ENCODE results near the gene RALBP1. TPM values are rescaled to one million over a fixed set of nuclear protein-coding genes. Genes with fewer than 3 reads are reported as not detected.
A peak's percentile ranks its signal among the peaks of the same experiment; 100 is the strongest.

Gene RALBP1
- polyA plus RNA-seq, 1 donor (not counting 4 experiments of a cell fraction or from before 2014, with no cell fraction given) = 47.6 TPM

GRCh38 chr18:9516437-9517064, 41.2 kb downstream of the RALBP1 start:
- Histone ChIP-seq H4K20me1 (ENCODE audit: control insufficient read depth, extremely low read depth, insufficient read depth, low read length) (no peaks in the 10 kb centered on the region), H3K36me3 (ENCODE audit: control insufficient read depth in 2 of 2, extremely low read depth in 1 of 2, insufficient read depth in 2 of 2, low read length in 2 of 2) (peaks cover 2 to 9% of the 10 kb centered on the region in 2 experiments), H3K79me2 (ENCODE audit: control insufficient read depth, insufficient read depth, low read length) (peaks cover 6% of the 10 kb centered on the region), H3K27me3 (ENCODE audit: control insufficient read depth, extremely low read depth, insufficient read depth, low read length) (no peaks in the 10 kb centered on the region), H3K9me1 (ENCODE audit: control insufficient read depth, extremely low read depth, insufficient read depth, low read length) (no peaks in the 10 kb centered on the region), H2AFZ (ENCODE audit: control insufficient read depth, low read length) (no peak overlapping the region), H3K4me3 (ENCODE audit: control insufficient read depth in 2 of 3, extremely low read depth in 1 of 3, insufficient read depth in 2 of 3, low read depth in 1 of 3, low read length in 3 of 3) (no peak overlapping the region), H3K9me3 (ENCODE audit: control insufficient read depth, low read depth, low read length) (no peaks in the 10 kb centered on the region), H3K27ac (ENCODE audit: control insufficient read depth, insufficient read depth, low read length) (no peak overlapping the region), H3K4me2 (ENCODE audit: control insufficient read depth, extremely low read depth, insufficient read depth, low read depth, low read length) (no peak overlapping the region), H3K9ac (ENCODE audit: control insufficient read depth, extremely low read depth, insufficient read depth, low read length) (no peak overlapping the region), H3K4me1 (ENCODE audit: control insufficient read depth, extremely low read depth, insufficient read depth, low read length) (peaks cover 6% of the 10 kb centered on the region)
- no peak for TF ChIP-seq EZH2 (IDR thresholded peaks at IDR 0.05; ENCODE audit: low read length)
- TF ChIP-seq, protein P1, sequence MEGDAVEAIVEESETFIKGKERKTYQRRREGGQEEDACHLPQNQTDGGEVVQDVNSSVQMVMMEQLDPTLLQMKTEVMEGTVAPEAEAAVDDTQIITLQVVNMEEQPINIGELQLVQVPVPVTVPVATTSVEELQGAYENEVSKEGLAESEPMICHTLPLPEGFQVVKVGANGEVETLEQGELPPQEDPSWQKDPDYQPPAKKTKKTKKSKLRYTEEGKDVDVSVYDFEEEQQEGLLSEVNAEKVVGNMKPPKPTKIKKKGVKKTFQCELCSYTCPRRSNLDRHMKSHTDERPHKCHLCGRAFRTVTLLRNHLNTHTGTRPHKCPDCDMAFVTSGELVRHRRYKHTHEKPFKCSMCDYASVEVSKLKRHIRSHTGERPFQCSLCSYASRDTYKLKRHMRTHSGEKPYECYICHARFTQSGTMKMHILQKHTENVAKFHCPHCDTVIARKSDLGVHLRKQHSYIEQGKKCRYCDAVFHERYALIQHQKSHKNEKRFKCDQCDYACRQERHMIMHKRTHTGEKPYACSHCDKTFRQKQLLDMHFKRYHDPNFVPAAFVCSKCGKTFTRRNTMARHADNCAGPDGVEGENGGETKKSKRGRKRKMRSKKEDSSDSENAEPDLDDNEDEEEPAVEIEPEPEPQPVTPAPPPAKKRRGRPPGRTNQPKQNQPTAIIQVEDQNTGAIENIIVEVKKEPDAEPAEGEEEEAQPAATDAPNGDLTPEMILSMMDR (optimal IDR thresholded peaks at IDR 0.05 in 1 of 3, IDR thresholded peaks at IDR 0.05 in 1 of 3, conservative IDR thresholded peaks at IDR 0.05 in 1 of 3; ENCODE audit: extremely low read depth in 1 of 3, insufficient read depth in 2 of 3, low read length in 3 of 3) = peak; percentile 53 to 89 (median 70)
- FAIRE-seq = peak; percentile 58
- dilution Hi-C loops (cut with MboI; ENCODE audit: extremely low pct_ligation_motif_present, low sequenced_read_pairs) = no loop called here
- DNase-seq (ENCODE audit: low read depth, low spot score) = no peak

DNA sequence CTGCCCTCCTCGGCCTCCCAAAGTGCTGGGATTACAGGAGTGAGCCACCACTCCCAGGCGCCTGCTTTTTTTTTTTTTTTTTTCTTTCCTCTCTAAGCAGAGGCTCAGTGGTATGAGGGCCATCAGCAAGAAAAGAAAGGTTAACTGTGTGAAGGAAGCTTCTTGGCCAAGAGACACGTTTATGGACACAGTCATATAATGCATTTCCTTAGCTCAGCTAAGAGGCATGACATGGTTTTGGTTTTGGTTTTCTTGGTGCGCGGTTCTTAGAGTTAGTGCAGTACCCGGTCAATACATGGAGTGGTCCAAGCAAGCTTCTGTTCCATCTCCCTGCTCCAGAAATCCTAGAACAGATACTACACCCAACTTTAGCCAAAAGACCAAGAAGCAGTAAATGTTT, 42.6 kb downstream of the RALBP1 start:
- H4K20me1 ChIP-seq (ENCODE audit: control insufficient read depth, extremely low read depth, insufficient read depth, low read length) = no peaks in the 10 kb centered on the region
- H3K4me1 ChIP-seq (ENCODE audit: control insufficient read depth, extremely low read depth, insufficient read depth, low read length) = peaks cover 6% of the 10 kb centered on the region
- H3K9me1 ChIP-seq (ENCODE audit: control insufficient read depth, extremely low read depth, insufficient read depth, low read length) = no peaks in the 10 kb centered on the region
- FAIRE-seq = no peak
- H3K9ac ChIP-seq (ENCODE audit: control insufficient read depth, extremely low read depth, insufficient read depth, low read length) = no peak overlapping the region
- H3K4me2 ChIP-seq (ENCODE audit: control insufficient read depth, extremely low read depth, insufficient read depth, low read depth, low read length) = no peak overlapping the region
- no peaks in the 10 kb centered on the region for H3K79me2 ChIP-seq (ENCODE audit: control insufficient read depth, insufficient read depth, low read length)
- TF ChIP-seq, protein P1 (optimal IDR thresholded peaks at IDR 0.05 in 1 of 3, IDR thresholded peaks at IDR 0.05 in 1 of 3, conservative IDR thresholded peaks at IDR 0.05 in 1 of 3; ENCODE audit: extremely low read depth in 1 of 3, insufficient read depth in 2 of 3, low read length in 3 of 3) = no peak
- TF ChIP-seq EZH2 (IDR thresholded peaks at IDR 0.05; ENCODE audit: low read length) = no peak
- dilution Hi-C loops (cut with MboI; ENCODE audit: extremely low pct_ligation_motif_present, low sequenced_read_pairs) = no loop called here
- H3K27ac ChIP-seq (ENCODE audit: control insufficient read depth, insufficient read depth, low read length) = no peak overlapping the region
- no peak for DNase-seq (ENCODE audit: low read depth, low spot score)
- H3K27me3 ChIP-seq (ENCODE audit: control insufficient read depth, extremely low read depth, insufficient read depth, low read length) = no peaks in the 10 kb centered on the region
- H3K4me3 ChIP-seq (ENCODE audit: control insufficient read depth in 2 of 3, extremely low read depth in 1 of 3, insufficient read depth in 2 of 3, low read depth in 1 of 3, low read length in 3 of 3) = no peak overlapping the region
- peaks cover 2 to 9% of the 10 kb centered on the region in 2 experiments for H3K36me3 ChIP-seq (ENCODE audit: control insufficient read depth in 2 of 2, extremely low read depth in 1 of 2, insufficient read depth in 2 of 2, low read length in 2 of 2)
- no peak overlapping the region for H2AFZ ChIP-seq (ENCODE audit: control insufficient read depth, low read length)
- H3K9me3 ChIP-seq (ENCODE audit: control insufficient read depth, low read depth, low read length) = no peaks in the 10 kb centered on the region
